WTC11 (cell line): ENCODE data around the gene TIGD1. TPM values are rescaled to one million over a fixed set of nuclear protein-coding genes. Genes with fewer than 3 reads are reported as not detected.

Experiments
- ATAC-seq: fragments of 200-7000 bp; cut with Tn5 transposase; 2 replicates; pipeline ENCODE4 v1.10.0; 2021; ENCODE audit warnings: mild to moderate bottlenecking, moderate library complexity
- CTCF ChIA-PET: fragments of 300-600 bp; sonication (Branson Sonifier 250); formaldehyde crosslinking; loops from one replicate; lab custom pipeline; 2021; ENCODE audit warnings: antibody characterized with exemption; lab: Charles Lee
- POLR2A ChIA-PET: fragments of 350-600 bp; sonication (Branson Sonifier 250); formaldehyde crosslinking; loops from one replicate; lab custom pipeline; 2021; ENCODE audit warnings: antibody characterized with exemption; lab: Charles Lee
- DNase-seq: peaks from one replicate; pipeline ENCODE4 v3.0.0; 2021; ENCODE audit warnings: low spot score
- H3K27ac Mint-ChIP-seq: 2 replicates; pipeline ENCODE4 v1.8.0; 2021; ENCODE audit warnings: mixed read lengths
- H3K27me3 Mint-ChIP-seq: 2 replicates; pipeline ENCODE4 v1.8.0; 2021; ENCODE audit warnings: low read depth, mild to moderate bottlenecking, moderate library complexity, mixed read lengths
- H3K36me3 Mint-ChIP-seq: 2 replicates; pipeline ENCODE4 v1.8.0; 2021; ENCODE audit warnings: mixed read lengths
- H3K4me1 Mint-ChIP-seq: 2 replicates; pipeline ENCODE4 v1.8.0; 2022; ENCODE audit warnings: mixed read lengths
- H3K4me3 Mint-ChIP-seq: 2 replicates; pipeline ENCODE4 v1.8.0; 2021; ENCODE audit warnings: mild to moderate bottlenecking, moderate library complexity, mixed read lengths
- H3K9me3 Mint-ChIP-seq: 2 replicates; pipeline ENCODE4 v1.8.0; 2021; ENCODE audit warnings: mixed read lengths
- CBFB ChIP-seq: sonication (generic); formaldehyde crosslinking; IDR thresholded peaks from 2 replicates; pipeline ENCODE4 v1.8.1; 2022; ENCODE audit warnings: mild to moderate bottlenecking, low read depth, missing genetic modification reagents
- CDX4 ChIP-seq: fragments of 250-450 bp; sonication (Bioruptor Pico); IDR thresholded peaks from 2 replicates; pipeline ENCODE4 v1.9.0; 2021; ENCODE audit warnings: moderate library complexity, mild to moderate bottlenecking, inconsistent platforms, borderline replicate concordance
- E2F1 ChIP-seq: sonication (generic); formaldehyde crosslinking; IDR thresholded peaks from 2 replicates; pipeline ENCODE4 v1.8.0; 2022; ENCODE audit warnings: mild to moderate bottlenecking, missing genetic modification reagents
- EMX1 ChIP-seq: fragments of 250-450 bp; sonication (Bioruptor Pico); IDR thresholded peaks from 2 replicates; pipeline ENCODE4 v1.8.0; 2021; ENCODE audit warnings: mild to moderate bottlenecking
- ETV6 ChIP-seq: sonication (generic); formaldehyde crosslinking; IDR thresholded peaks from 2 replicates; pipeline ENCODE4 v1.8.1; 2022; ENCODE audit warnings: mild to moderate bottlenecking, missing genetic modification reagents
- HMGXB4 ChIP-seq: sonication (generic); formaldehyde crosslinking; IDR thresholded peaks from 2 replicates; pipeline ENCODE4 v1.8.1; 2023; ENCODE audit warnings: mild to moderate bottlenecking, moderate library complexity, missing genetic modification reagents
- IRF2 ChIP-seq: sonication (generic); formaldehyde crosslinking; IDR thresholded peaks from 2 replicates; pipeline ENCODE4 v1.8.0; 2022; ENCODE audit warnings: low read depth, missing genetic modification reagents, borderline replicate concordance
- JAZF1 ChIP-seq: fragments of 250-450 bp; sonication (Bioruptor Pico); IDR thresholded peaks from 2 replicates; pipeline ENCODE4 v1.9.0; 2021; ENCODE audit warnings: moderate library complexity, mild to moderate bottlenecking, inconsistent platforms
- JUN ChIP-seq: sonication (generic); formaldehyde crosslinking; IDR thresholded peaks from 2 replicates; pipeline ENCODE4 v1.8.0; 2023; ENCODE audit warnings: mild to moderate bottlenecking, missing genetic modification reagents
- NFATC4 ChIP-seq: fragments of 250-450 bp; sonication (Bioruptor Pico); IDR thresholded peaks from 2 replicates; pipeline ENCODE4 v1.9.0; 2021; ENCODE audit warnings: mild to moderate bottlenecking
- PRDM15 ChIP-seq: sonication (generic); formaldehyde crosslinking; IDR thresholded peaks from 2 replicates; pipeline ENCODE4 v1.8.0; 2022; ENCODE audit warnings: missing genetic modification reagents
- TCF7 ChIP-seq: sonication (generic); formaldehyde crosslinking; IDR thresholded peaks from 2 replicates; pipeline ENCODE4 v1.8.0; 2022; ENCODE audit warnings: mild to moderate bottlenecking, low read depth, missing genetic modification reagents, moderate library complexity
- ZNF219 ChIP-seq: sonication (generic); formaldehyde crosslinking; IDR thresholded peaks from 2 replicates; pipeline ENCODE4 v1.8.0; 2023; ENCODE audit warnings: missing genetic modification reagents, mild to moderate bottlenecking, borderline replicate concordance
- ZNF232 ChIP-seq: sonication (generic); formaldehyde crosslinking; IDR thresholded peaks from 2 replicates; pipeline ENCODE4 v1.8.0; 2022; ENCODE audit warnings: mild to moderate bottlenecking, missing genetic modification reagents
- ZNF281 ChIP-seq: sonication (generic); formaldehyde crosslinking; IDR thresholded peaks from 2 replicates; pipeline ENCODE4 v1.8.0; 2023; ENCODE audit warnings: mild to moderate bottlenecking, missing genetic modification reagents
- ZNF396 ChIP-seq: fragments of 250-450 bp; sonication (Bioruptor Pico); IDR thresholded peaks from 2 replicates; pipeline ENCODE4 v1.8.0; 2021; ENCODE audit warnings: mild to moderate bottlenecking, moderate library complexity, borderline replicate concordance
- ZNF423 ChIP-seq: fragments of 250-450 bp; sonication (Bioruptor Pico); IDR thresholded peaks from 2 replicates; pipeline ENCODE4 v2.1.2; 2022; ENCODE audit warnings: mild to moderate bottlenecking, moderate library complexity
- ZNF512 ChIP-seq: sonication (generic); formaldehyde crosslinking; IDR thresholded peaks from 2 replicates; pipeline ENCODE4 v1.8.1; 2022; ENCODE audit warnings: missing genetic modification reagents, borderline replicate concordance
- total RNA-seq: library from RNA; stranded (reverse); gene quantifications from 3 replicates; pipeline ENCODE4 v1.2.3, GENCODE V29; 2021

TIGD1 gene
- total RNA-seq, 1 experiment from 2014 or later, result 9.0 TPM

GRCh38 chr2:232525199-232525598 lies 25.2 kb downstream of the TIGD1 start (continued):
- TF ChIP-seq TCF7 (no peak), ZNF232 (CRISPR knock-in tag) (no peak)

- CTCF ChIA-PET, result interaction anchor here (1.0 to 6.5 kb wide), 18 partner anchors 9 to 623 kb away, joined by 3 to 104 read pairs (median 11); partner anchors contain the start of genes ALPG, CHRNG, ECEL1 and EIF4E2
- TF ChIP-seq ZNF219 (no peak), ZNF423 (no peak), JAZF1 (no peak), HMGXB4 (CRISPR knock-in tag) (no peak), JUN (no peak)
- H3K9me3 Mint-ChIP-seq, result no peaks in the 10 kb centered on the region
- H3K36me3 Mint-ChIP-seq, result no peaks in the 10 kb centered on the region
- peaks cover 6% of the 10 kb centered on the region; the same call in 1 of the 2 replicates for H3K4me1 Mint-ChIP-seq
- POLR2A ChIA-PET, result no interaction called here
- DNase-seq (no peak), ATAC-seq (no peak)
- H3K27me3 Mint-ChIP-seq, result peaks cover 52% of the 10 kb centered on the region
- H3K27ac Mint-ChIP-seq, result no peak overlapping the region
- peak overlapping the region; percentile 51; the same call in 1 of the 2 replicates for H3K4me3 Mint-ChIP-seq
These were observed 25.6 kb downstream of the TIGD1 start for GRCh38 chr2:232524771-232525170.

- H3K36me3 Mint-ChIP-seq, result no peaks in the 10 kb centered on the region
- DNase-seq (peak; percentile 84), ATAC-seq (peak; percentile 83)
- no peaks in the 10 kb centered on the region for H3K9me3 Mint-ChIP-seq
- peaks cover 6% of the 10 kb centered on the region; the same call in 1 of the 2 replicates for H3K4me1 Mint-ChIP-seq
- no peak overlapping the region for H3K27ac Mint-ChIP-seq
- CTCF ChIA-PET, result interaction anchor here (0.6 to 6.5 kb wide), 41 partner anchors 9 to 847 kb away, joined by 3 to 104 read pairs (median 4); partner anchors contain the start of genes ALPG, CHRNG, ECEL1 and EIF4E2
- peak overlapping the region; percentile 52 for H3K4me3 Mint-ChIP-seq
- POLR2A ChIA-PET, result interaction anchor here (1.7 kb wide), 1 partner anchor 22 kb away, joined by 4 read pairs; no protein-coding TSS in a partner anchor
- peaks cover 52% of the 10 kb centered on the region for H3K27me3 Mint-ChIP-seq
- no peak for TF ChIP-seq EMX1
- no peak for TF ChIP-seq ZNF512 (CRISPR knock-in tag)
- no peak for TF ChIP-seq ZNF219
- no peak for TF ChIP-seq PRDM15 (CRISPR knock-in tag)
- 0 out of 2 replicates have a peak, but pooled peaks have one; percentile 26 for TF ChIP-seq E2F1 (CRISPR knock-in tag)
- peak; percentile 54; the same call in 1 of the 2 replicates for TF ChIP-seq ETV6 (CRISPR knock-in tag)
- no peak for TF ChIP-seq CDX4 (CRISPR knock-in tag)
- TF ChIP-seq IRF2, result 0 out of 2 replicates have a peak, but pooled peaks have one; percentile 36
- no peak; the same call in 1 of the 2 replicates for TF ChIP-seq CBFB (CRISPR knock-in tag)
- TF ChIP-seq ZNF396, result no peak
- no peak for TF ChIP-seq ZNF281 (CRISPR knock-in tag)
- TF ChIP-seq NFATC4 (CRISPR knock-in tag), result no peak
These were observed 26.4 kb downstream of the TIGD1 start for GRCh38 chr2:232523682-232524597.
